Smooth muscle cell (in vitro differentiated cells): ENCODE measurements around the gene ZNF722. TPM values are rescaled to one million over a fixed set of nuclear protein-coding genes. Genes with fewer than 3 reads are reported as not detected.

Experiments used
- DNase-seq: peaks from one replicate; lab custom pipeline; 2025; ENCODE audit not compliant: unreplicated experiment; lab: John Stamatoyannopoulos, UW
- H2AFZ ChIP-seq: fragments of 200-600 bp; sonication (generic); 2 replicates; pipeline ENCODE4 v1.6.0; 2016; ENCODE audit warnings: antibody characterized with exemption, low read depth, mild to moderate bottlenecking
- H3F3A ChIP-seq: fragments of 200-600 bp; sonication (generic); 2 replicates; pipeline ENCODE4 v1.6.0; 2017; ENCODE audit warnings: antibody characterized with exemption, low read depth
- H3K27ac ChIP-seq: fragments of 200-600 bp; sonication (generic); 2 replicates; pipeline ENCODE4 v1.5.1; 2016; ENCODE audit warnings: low read depth, mild to moderate bottlenecking
- H3K27me3 ChIP-seq: fragments of 200-600 bp; sonication (generic); 2 replicates; pipeline ENCODE4 v1.6.1; 2016; ENCODE audit warnings: low read depth, mild to moderate bottlenecking
- H3K36me3 ChIP-seq: fragments of 200-600 bp; sonication (generic); 2 replicates; pipeline ENCODE4 v1.5.1; 2016; ENCODE audit warnings: low read depth
- H3K4me1 ChIP-seq: fragments of 200-600 bp; sonication (generic); 2 replicates; pipeline ENCODE4 v1.5.1; 2016; ENCODE audit warnings: low read depth
- H3K4me2 ChIP-seq: fragments of 200-600 bp; sonication (generic); 2 replicates; pipeline ENCODE4 v1.6.0; 2016; ENCODE audit warnings: mild to moderate bottlenecking
- H3K4me3 ChIP-seq: fragments of 200-600 bp; sonication (generic); 2 replicates; pipeline ENCODE4 v1.5.1; 2016; ENCODE audit warnings: mild to moderate bottlenecking
- H3K79me2 ChIP-seq: fragments of 200-600 bp; sonication (generic); 2 replicates; pipeline ENCODE4 v1.6.0; 2016; ENCODE audit warnings: low read depth, mild to moderate bottlenecking
- H3K9ac ChIP-seq: fragments of 200-600 bp; sonication (generic); 2 replicates; pipeline ENCODE4 v1.6.0; 2016; ENCODE audit warnings: low read depth
- H3K9me3 ChIP-seq: fragments of 200-600 bp; sonication (generic); replicated peaks from 2 replicates; pipeline ENCODE4 v1.5.1; 2016; ENCODE audit warnings: low read depth
- H4K20me1 ChIP-seq: fragments of 200-600 bp; sonication (generic); 2 replicates; pipeline ENCODE4 v1.6.0; 2016; ENCODE audit warnings: low read depth
- CTCF ChIP-seq: fragments of 200-600 bp; sonication (generic); IDR thresholded peaks from 2 replicates; pipeline ENCODE4 v1.5.1; 2017; ENCODE audit warnings: borderline replicate concordance, mild to moderate bottlenecking, antibody characterized with exemption; ENCODE audit not compliant: insufficient read depth, poor library complexity, severe bottlenecking
- WGBS: methylation state at CpG from one replicate; pipeline ENCODE4 v1.1.7; 2016; ENCODE audit warnings: low lambda C conversion rate; 5-methylcytosine and 5-hydroxymethylcytosine counted together
- polyA plus RNA-seq: library from polyadenylated mRNA; unstranded; fragments of >200 nt; fragmentation: Nextera tagmentation; extraction: Ambion mirVana; gene quantifications from 2 replicates; pipeline ENCODE4 v1.2.1, GENCODE V29; 2016
- total RNA-seq: library from RNA; depleted of rRNA; stranded (reverse); fragments of >200 nt; gene quantifications from 2 replicates; pipeline ENCODE4 v1.2.3, GENCODE V29; 2014

ZNF722 gene
- total and polyA plus RNA-seq, 2 experiments from 2014 or later = not detected

- Histone ChIP-seq H3K27me3 (no peaks in the 10 kb centered on the region), H4K20me1 (no peaks in the 10 kb centered on the region), H3K9me3 (peaks cover 10% of the 10 kb centered on the region), H3K79me2 (no peaks in the 10 kb centered on the region), H3K36me3 (no peaks in the 10 kb centered on the region), H3K4me2 (no peak overlapping the region), H3F3A (no peaks in the 10 kb centered on the region), H3K9ac (no peak overlapping the region), H2AFZ (no peak overlapping the region), H3K4me1 (no peaks in the 10 kb centered on the region), H3K27ac (no peak overlapping the region), H3K4me3 (no peak overlapping the region)
- 67% methylated on average over 3 of the region's 3 CpGs for WGBS
- TF ChIP-seq CTCF = no peak
- no peak for DNase-seq
Measured at GRCh38 chr7:64035388-64035787, 36.7 kb downstream of the ZNF722 start.

- Histone ChIP-seq H3K27me3 (no peaks in the 10 kb centered on the region), H2AFZ (no peak overlapping the region), H3K9ac (no peak overlapping the region), H4K20me1 (no peaks in the 10 kb centered on the region), H3K4me3 (no peak overlapping the region), H3K36me3 (no peaks in the 10 kb centered on the region), H3K79me2 (no peaks in the 10 kb centered on the region), H3K9me3 (peaks cover 8% of the 10 kb centered on the region), H3K4me2 (no peak overlapping the region), H3K4me1 (no peaks in the 10 kb centered on the region), H3K27ac (no peak overlapping the region), H3F3A (no peaks in the 10 kb centered on the region)
- TF ChIP-seq CTCF = no peak
- no peak for DNase-seq
- 93% methylated on average over 21 of the region's 21 CpGs for WGBS
Measured at GRCh38 chr7:64037095-64037494, 38.4 kb downstream of the ZNF722 start.

GRCh38 chr7:64045301-64046040 is 46.8 kb downstream of the ZNF722 start, which contains the start of gene ZNF727:
Gene ZNF727, plus strand, starts transcription at chr7:64045434. Its CDS starts 188 bp downstream, at chr7:64045622.
- no peak within 1 kb of the TSS for H3K27ac ChIP-seq
- H3K4me2 ChIP-seq = no peak within 1 kb of the TSS
- H3K36me3 ChIP-seq = no peaks in the 10 kb centered on the region
- no peaks in the 10 kb centered on the region for H3K27me3 ChIP-seq
- 88% methylated on average over 33 of the region's 33 CpGs for WGBS
- H3K9ac ChIP-seq = no peak within 1 kb of the TSS
- DNase-seq = no peak
- no peaks in the 10 kb centered on the region for H3K79me2 ChIP-seq
- H2AFZ ChIP-seq = no peak within 1 kb of the TSS
- H3K9me3 ChIP-seq = peaks cover 4% of the 10 kb centered on the region
- no peak for TF ChIP-seq CTCF
- H3F3A ChIP-seq = no peaks in the 10 kb centered on the region
- no peaks in the 10 kb centered on the region for H4K20me1 ChIP-seq
- H3K4me1 ChIP-seq = no peaks in the 10 kb centered on the region
- no peak within 1 kb of the TSS for H3K4me3 ChIP-seq

GRCh38 chr7:64046041-64046389 is 47.4 kb downstream of the ZNF722 start:
- no peak for TF ChIP-seq CTCF
- 85% methylated on average over 12 of the region's 12 CpGs for WGBS
- peaks cover 4% of the 10 kb centered on the region for H3K9me3 ChIP-seq

More at GRCh38 chr7:64046041-64046389, 47.4 kb downstream of the ZNF722 start:
- H3K4me3 ChIP-seq = no peak overlapping the region
- H3K27me3 ChIP-seq = no peaks in the 10 kb centered on the region
- no peak overlapping the region for H3K9ac ChIP-seq
- H3K36me3 ChIP-seq = no peaks in the 10 kb centered on the region
- no peaks in the 10 kb centered on the region for H3K79me2 ChIP-seq
- DNase-seq = no peak
- no peak overlapping the region for H3K27ac ChIP-seq
- no peaks in the 10 kb centered on the region for H3K4me1 ChIP-seq
- H3K4me2 ChIP-seq = no peak overlapping the region
- H3F3A ChIP-seq = no peaks in the 10 kb centered on the region
- H2AFZ ChIP-seq = no peak overlapping the region
- no peaks in the 10 kb centered on the region for H4K20me1 ChIP-seq
